HepG2 (cell line): ENCODE results near the gene POC1A. TPM values are rescaled to one million over a fixed set of nuclear protein-coding genes. Genes with fewer than 3 reads are reported as not detected.

Experiments used
- ARID5B ChIP-seq: IDR thresholded peaks from 2 replicates; pipeline ENCODE4 v1.4.0; 2020; ENCODE audit warnings: mild to moderate bottlenecking, missing genetic modification reagents
- GTF3A ChIP-seq: sonication (generic); formaldehyde crosslinking; conservative IDR thresholded peaks from 2 replicates; pipeline ENCODE4 v1.4.0; 2020; ENCODE audit warnings: mild to moderate bottlenecking, missing genetic modification reagents
- JUN ChIP-seq: sonication (generic); formaldehyde crosslinking; IDR thresholded peaks from 2 replicates; pipeline ENCODE4 v1.4.0; 2020; ENCODE audit warnings: mild to moderate bottlenecking, missing genetic modification reagents
- MYC ChIP-seq: sonication (generic); formaldehyde crosslinking; IDR thresholded peaks from 2 replicates; pipeline ENCODE4 v1.9.0; 2021; ENCODE audit warnings: missing genetic modification reagents, borderline replicate concordance
- NFE2 ChIP-seq: sonication (generic); formaldehyde crosslinking; IDR thresholded peaks from 2 replicates; pipeline ENCODE4 v1.4.0; 2020; ENCODE audit warnings: missing genetic modification reagents
- REL ChIP-seq: sonication (generic); formaldehyde crosslinking; conservative IDR thresholded peaks from 2 replicates; pipeline ENCODE4 v1.8.0; 2022; ENCODE audit warnings: mild to moderate bottlenecking, missing genetic modification reagents, moderate library complexity
- SOX13 ChIP-seq, 3 experiments: fragments of 450-650 bp in 1 of 3; sonication (generic) in 1 of 3; formaldehyde crosslinking in 1 of 3; IDR thresholded peaks in 2 of 3; conservative IDR thresholded peaks in 1 of 3; 2 replicates each; pipeline versions ENCODE4 v1.5.0 to v1.6.1; 2016 to 2020; ENCODE audit warnings: antibody characterized with exemption in 1 of 3, mild to moderate bottlenecking in 1 of 3, missing compliant biosample characterization in 1 of 3, missing genetic modification reagents in 1 of 3, moderate library complexity in 1 of 3
- ZBTB7B ChIP-seq: sonication (generic); formaldehyde crosslinking; IDR thresholded peaks from 2 replicates; pipeline ENCODE4 v1.4.0; 2020; ENCODE audit warnings: missing genetic modification reagents
- ZC3H4 ChIP-seq: sonication (generic); formaldehyde crosslinking; IDR thresholded peaks from 2 replicates; pipeline ENCODE4 v1.4.0; 2020; ENCODE audit warnings: missing genetic modification reagents, borderline replicate concordance
- ZMAT3 ChIP-seq: sonication (generic); formaldehyde crosslinking; conservative IDR thresholded peaks from 2 replicates; pipeline ENCODE4 v1.7.0; 2021; ENCODE audit warnings: missing genetic modification reagents
- ZNF124 ChIP-seq: sonication (generic); formaldehyde crosslinking; IDR thresholded peaks from 2 replicates; pipeline ENCODE4 v1.4.0; 2020; ENCODE audit warnings: missing genetic modification reagents
- ZNF234 ChIP-seq: sonication (generic); formaldehyde crosslinking; conservative IDR thresholded peaks from 2 replicates; pipeline ENCODE4 v1.5.1; 2020; ENCODE audit warnings: mild to moderate bottlenecking, missing genetic modification reagents
- ZNF296 ChIP-seq: sonication (generic); formaldehyde crosslinking; conservative IDR thresholded peaks from 2 replicates; pipeline ENCODE4 v1.5.0; 2020; ENCODE audit warnings: mild to moderate bottlenecking, missing genetic modification reagents
- ZNF383 ChIP-seq: sonication (generic); formaldehyde crosslinking; IDR thresholded peaks from 2 replicates; pipeline ENCODE4 v1.4.0; 2020; ENCODE audit warnings: missing genetic modification reagents, mild to moderate bottlenecking, borderline replicate concordance
- ZNF557 ChIP-seq: sonication (generic); formaldehyde crosslinking; IDR thresholded peaks from 2 replicates; pipeline ENCODE4 v1.4.0; 2020; ENCODE audit warnings: missing genetic modification reagents
- ZNF747 ChIP-seq: sonication (generic); formaldehyde crosslinking; IDR thresholded peaks from 2 replicates; pipeline ENCODE4 v1.8.1; 2023; ENCODE audit warnings: missing genetic modification reagents, mild to moderate bottlenecking, borderline replicate concordance
- polyA plus RNA-seq, 8 experiments: library from polyadenylated mRNA; depleted of rRNA in 3 of 8; stranded (reverse) in 7 of 8; unstranded in 1 of 8; fragments of >200 nt; fragmentation: Illumina TruSeq in 4 of 8; extraction: Trizol in 4 of 8; gene quantifications; 2 replicates each; pipeline versions ENCODE4 v1.2.1 to v1.2.3, GENCODE V29; 2011 to 2016; ENCODE audit warnings: low read depth in 4 of 8, missing spikeins in 1 of 8, mixed read lengths in 1 of 8; ENCODE audit not compliant: insufficient read depth in 1 of 8
- total RNA-seq, 5 experiments: library from RNA; depleted of rRNA; stranded (reverse); fragments of >200 nt; fragmentation: Illumina TruSeq; extraction: Trizol; gene quantifications; 2 replicates each; pipeline ENCODE4 v1.2.3, GENCODE V29; 2016; ENCODE audit warnings: low read depth in 1 of 5
- TF ChIP-seq, protein P1 (sequence below): sonication (generic); formaldehyde crosslinking; IDR thresholded peaks from 2 replicates; pipeline ENCODE4 v1.9.0; 2022; ENCODE audit warnings: missing genetic modification reagents, mild to moderate bottlenecking, borderline replicate concordance
- TF ChIP-seq, protein P2 (sequence below): sonication (generic); formaldehyde crosslinking; IDR thresholded peaks from 2 replicates; pipeline ENCODE4 v1.5.1; 2020; ENCODE audit warnings: mild to moderate bottlenecking, missing genetic modification reagents, moderate library complexity

POC1A gene
- total and polyA plus RNA-seq, 2 of the 13 experiments (the other 11 are each of a cell fraction or from before 2014, with no cell fraction given) = 14.6 to 20.0 TPM

- peak; percentile 62; the same call in 1 of the 2 replicates for TF ChIP-seq ZNF747 (CRISPR knock-in tag)
- TF ChIP-seq ZNF296 (CRISPR knock-in tag) = 0 out of 2 replicates have a peak, but pooled peaks have one; percentile 44
- TF ChIP-seq ARID5B (CRISPR knock-in tag) = peak; percentile 60
- no peak for TF ChIP-seq ZNF234
- TF ChIP-seq GTF3A (CRISPR knock-in tag) = no peak
- TF ChIP-seq ZNF557 (CRISPR knock-in tag) = no peak
- no peak for TF ChIP-seq ZC3H4
- no peak; the same call in 1 of the 2 replicates for TF ChIP-seq ZMAT3 (CRISPR knock-in tag)
- no peak for TF ChIP-seq NFE2 (CRISPR knock-in tag)
- TF ChIP-seq SOX13 (IDR thresholded peaks at IDR 0.05) = no peak
- TF ChIP-seq SOX13 (CRISPR knock-in tag; conservative IDR thresholded peaks at IDR 0.05 in 1 of 2, IDR thresholded peaks at IDR 0.05 in 1 of 2) = peak in 1 of 2 experiments; percentile 27; a peak in 1 of 4 replicates
- TF ChIP-seq JUN (CRISPR knock-in tag) = peak; percentile 29; the same call in 1 of the 2 replicates
- peak; percentile 71; the same call in 1 of the 2 replicates for TF ChIP-seq ZNF383 (CRISPR knock-in tag)
- no peak for TF ChIP-seq REL (CRISPR knock-in tag)
- TF ChIP-seq, protein P1, sequence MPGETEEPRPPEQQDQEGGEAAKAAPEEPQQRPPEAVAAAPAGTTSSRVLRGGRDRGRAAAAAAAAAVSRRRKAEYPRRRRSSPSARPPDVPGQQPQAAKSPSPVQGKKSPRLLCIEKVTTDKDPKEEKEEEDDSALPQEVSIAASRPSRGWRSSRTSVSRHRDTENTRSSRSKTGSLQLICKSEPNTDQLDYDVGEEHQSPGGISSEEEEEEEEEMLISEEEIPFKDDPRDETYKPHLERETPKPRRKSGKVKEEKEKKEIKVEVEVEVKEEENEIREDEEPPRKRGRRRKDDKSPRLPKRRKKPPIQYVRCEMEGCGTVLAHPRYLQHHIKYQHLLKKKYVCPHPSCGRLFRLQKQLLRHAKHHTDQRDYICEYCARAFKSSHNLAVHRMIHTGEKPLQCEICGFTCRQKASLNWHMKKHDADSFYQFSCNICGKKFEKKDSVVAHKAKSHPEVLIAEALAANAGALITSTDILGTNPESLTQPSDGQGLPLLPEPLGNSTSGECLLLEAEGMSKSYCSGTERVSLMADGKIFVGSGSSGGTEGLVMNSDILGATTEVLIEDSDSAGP = peak; percentile 83; the same call in 1 of the 2 replicates
- TF ChIP-seq, protein P2, sequence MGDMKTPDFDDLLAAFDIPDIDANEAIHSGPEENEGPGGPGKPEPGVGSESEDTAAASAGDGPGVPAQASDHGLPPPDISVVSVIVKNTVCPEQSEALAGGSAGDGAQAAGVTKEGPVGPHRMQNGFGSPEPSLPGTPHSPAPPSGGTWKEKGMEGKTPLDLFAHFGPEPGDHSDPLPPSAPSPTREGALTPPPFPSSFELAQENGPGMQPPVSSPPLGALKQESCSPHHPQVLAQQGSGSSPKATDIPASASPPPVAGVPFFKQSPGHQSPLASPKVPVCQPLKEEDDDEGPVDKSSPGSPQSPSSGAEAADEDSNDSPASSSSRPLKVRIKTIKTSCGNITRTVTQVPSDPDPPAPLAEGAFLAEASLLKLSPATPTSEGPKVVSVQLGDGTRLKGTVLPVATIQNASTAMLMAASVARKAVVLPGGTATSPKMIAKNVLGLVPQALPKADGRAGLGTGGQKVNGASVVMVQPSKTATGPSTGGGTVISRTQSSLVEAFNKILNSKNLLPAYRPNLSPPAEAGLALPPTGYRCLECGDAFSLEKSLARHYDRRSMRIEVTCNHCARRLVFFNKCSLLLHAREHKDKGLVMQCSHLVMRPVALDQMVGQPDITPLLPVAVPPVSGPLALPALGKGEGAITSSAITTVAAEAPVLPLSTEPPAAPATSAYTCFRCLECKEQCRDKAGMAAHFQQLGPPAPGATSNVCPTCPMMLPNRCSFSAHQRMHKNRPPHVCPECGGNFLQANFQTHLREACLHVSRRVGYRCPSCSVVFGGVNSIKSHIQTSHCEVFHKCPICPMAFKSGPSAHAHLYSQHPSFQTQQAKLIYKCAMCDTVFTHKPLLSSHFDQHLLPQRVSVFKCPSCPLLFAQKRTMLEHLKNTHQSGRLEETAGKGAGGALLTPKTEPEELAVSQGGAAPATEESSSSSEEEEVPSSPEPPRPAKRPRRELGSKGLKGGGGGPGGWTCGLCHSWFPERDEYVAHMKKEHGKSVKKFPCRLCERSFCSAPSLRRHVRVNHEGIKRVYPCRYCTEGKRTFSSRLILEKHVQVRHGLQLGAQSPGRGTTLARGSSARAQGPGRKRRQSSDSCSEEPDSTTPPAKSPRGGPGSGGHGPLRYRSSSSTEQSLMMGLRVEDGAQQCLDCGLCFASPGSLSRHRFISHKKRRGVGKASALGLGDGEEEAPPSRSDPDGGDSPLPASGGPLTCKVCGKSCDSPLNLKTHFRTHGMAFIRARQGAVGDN = peak; percentile 88
- peak; percentile 84; the same call in 1 of the 2 replicates for TF ChIP-seq ZBTB7B (CRISPR knock-in tag)
- peak; percentile 57; the same call in 1 of the 2 replicates for TF ChIP-seq MYC
- peak; percentile 25; the same call in 1 of the 2 replicates for TF ChIP-seq ZNF124
These were observed 22.9 kb upstream of the POC1A start (continued) for GRCh38 chr3:52176951-52177700.
